ENCODE measurements around the gene KDELR1. TPM values are rescaled to one million over a fixed set of nuclear protein-coding genes. Genes with fewer than 3 reads are reported as not detected.

Gene KDELR1
- total and polyA plus RNA-seq, 5 donors = 82.3 to 101 (median 84.2) TPM

DNA sequence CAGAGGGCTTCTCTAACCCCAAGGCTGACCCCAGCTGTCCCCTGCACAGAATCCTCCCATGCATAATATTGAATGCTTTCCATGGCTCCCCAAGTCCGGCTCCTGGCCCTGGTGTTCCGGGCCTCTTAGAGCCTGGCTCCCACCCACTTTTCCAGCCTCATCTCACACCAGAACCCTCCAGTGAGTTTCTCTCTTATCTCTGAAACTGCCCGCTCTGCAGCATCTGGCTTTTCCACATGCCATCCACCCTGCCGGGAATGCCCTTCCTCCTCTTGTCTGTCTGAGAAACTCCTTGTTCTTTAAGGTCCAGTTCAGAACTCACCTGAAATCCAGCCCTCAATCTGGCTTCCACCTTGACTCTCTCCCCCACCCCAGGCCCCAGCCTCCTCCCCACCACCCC is 20.4 kb downstream of the KDELR1 start:
- Histone ChIP-seq H3K4me1 (ENCODE audit: control insufficient read depth, insufficient read depth, low read length) (no peaks in the 10 kb centered on the region), H3K27ac (ENCODE audit: low read length) (no peak overlapping the region), H3K27me3 (ENCODE audit: control insufficient read depth, insufficient read depth) (no peaks in the 10 kb centered on the region), H3K4me3 (ENCODE audit: low read length) (no peak overlapping the region), H3K9me3 (ENCODE audit: control insufficient read depth, low read length) (no peaks in the 10 kb centered on the region)
- ATAC-seq (no peak), DNase-seq (no peak)
- intact Hi-C loops (cut with DNase I) = no loop called here
- WGBS = 53% methylated on average over 4 of the region's 4 CpGs

DNA sequence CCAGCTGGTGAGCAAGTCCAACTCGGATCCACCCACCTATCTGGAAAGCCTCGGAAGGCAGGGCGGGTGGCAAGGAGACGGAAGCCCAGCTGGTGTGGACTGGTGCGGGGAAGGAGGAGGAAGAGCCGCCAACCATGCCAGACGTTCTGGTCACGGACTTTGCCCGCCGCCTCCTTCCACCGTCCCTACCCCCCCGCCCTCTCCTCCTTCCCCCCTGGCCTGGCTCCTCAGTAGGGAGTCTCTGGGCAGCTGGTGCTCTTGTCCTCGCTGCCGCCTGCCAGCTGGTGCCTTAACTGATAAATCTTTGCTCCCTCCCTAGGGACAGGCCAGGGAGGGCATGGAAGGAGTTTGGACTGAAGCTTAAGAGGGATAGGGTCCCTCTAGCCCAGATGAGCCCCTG is 22.4 kb downstream of the KDELR1 start:
- DNase-seq (no peak), ATAC-seq (no peak)
- 77% methylated on average over 14 of the region's 14 CpGs for WGBS
- H3K27ac ChIP-seq (ENCODE audit: low read length) = no peak overlapping the region
- intact Hi-C loops (cut with DNase I) = no loop called here
- no peak overlapping the region for H3K4me3 ChIP-seq (ENCODE audit: low read length)
- no peaks in the 10 kb centered on the region for H3K27me3 ChIP-seq (ENCODE audit: control insufficient read depth, insufficient read depth)
- no peaks in the 10 kb centered on the region for H3K4me1 ChIP-seq (ENCODE audit: control insufficient read depth, insufficient read depth, low read length)
- no peaks in the 10 kb centered on the region for H3K9me3 ChIP-seq (ENCODE audit: control insufficient read depth, low read length)

DNA sequence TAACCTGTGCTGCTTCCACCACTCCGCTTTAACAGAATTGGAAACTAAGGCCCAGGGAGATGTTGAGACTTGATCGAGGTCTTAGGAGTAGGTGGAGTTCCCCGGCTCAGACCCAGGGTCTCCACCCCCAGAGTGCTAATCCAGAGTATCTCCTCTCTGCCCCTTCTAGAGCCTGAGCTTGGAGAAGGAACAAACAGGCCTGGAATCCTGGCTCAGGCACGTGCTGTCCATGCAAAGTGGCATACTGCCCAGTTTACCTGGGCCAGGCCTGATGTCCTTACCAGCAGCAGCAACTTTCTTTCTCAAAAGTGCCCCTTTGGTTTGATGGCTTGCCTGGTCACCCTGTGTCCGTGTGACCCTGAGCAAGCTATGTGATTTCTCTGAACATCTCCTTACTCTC is 23.5 kb downstream of the KDELR1 start:
- Histone ChIP-seq H3K27me3 (ENCODE audit: control insufficient read depth, insufficient read depth) (no peaks in the 10 kb centered on the region), H3K4me1 (ENCODE audit: control insufficient read depth, insufficient read depth, low read length) (no peaks in the 10 kb centered on the region), H3K27ac (ENCODE audit: low read length) (no peak overlapping the region), H3K4me3 (ENCODE audit: low read length) (no peak overlapping the region), H3K9me3 (ENCODE audit: control insufficient read depth, low read length) (no peaks in the 10 kb centered on the region)
- no peak for DNase-seq
- WGBS = 63% methylated on average over 5 of the region's 5 CpGs
- intact Hi-C loops (cut with DNase I) = no loop called here
- no peak for ATAC-seq

- no peak for ATAC-seq
- no peak overlapping the region for H3K4me3 ChIP-seq (ENCODE audit: low read length)
- WGBS = 92% methylated on average over 11 of the region's 11 CpGs
- intact Hi-C loops (cut with DNase I) = no loop called here
- H3K27ac ChIP-seq (ENCODE audit: low read length) = no peak overlapping the region
- no peaks in the 10 kb centered on the region for H3K27me3 ChIP-seq (ENCODE audit: control insufficient read depth, insufficient read depth)
- H3K9me3 ChIP-seq (ENCODE audit: control insufficient read depth, low read length) = no peaks in the 10 kb centered on the region
- H3K4me1 ChIP-seq (ENCODE audit: control insufficient read depth, insufficient read depth, low read length) = no peaks in the 10 kb centered on the region
- no peak for DNase-seq
Observed at GRCh38 chr19:48365602-48366001, 25.7 kb downstream of the KDELR1 start.

DNA sequence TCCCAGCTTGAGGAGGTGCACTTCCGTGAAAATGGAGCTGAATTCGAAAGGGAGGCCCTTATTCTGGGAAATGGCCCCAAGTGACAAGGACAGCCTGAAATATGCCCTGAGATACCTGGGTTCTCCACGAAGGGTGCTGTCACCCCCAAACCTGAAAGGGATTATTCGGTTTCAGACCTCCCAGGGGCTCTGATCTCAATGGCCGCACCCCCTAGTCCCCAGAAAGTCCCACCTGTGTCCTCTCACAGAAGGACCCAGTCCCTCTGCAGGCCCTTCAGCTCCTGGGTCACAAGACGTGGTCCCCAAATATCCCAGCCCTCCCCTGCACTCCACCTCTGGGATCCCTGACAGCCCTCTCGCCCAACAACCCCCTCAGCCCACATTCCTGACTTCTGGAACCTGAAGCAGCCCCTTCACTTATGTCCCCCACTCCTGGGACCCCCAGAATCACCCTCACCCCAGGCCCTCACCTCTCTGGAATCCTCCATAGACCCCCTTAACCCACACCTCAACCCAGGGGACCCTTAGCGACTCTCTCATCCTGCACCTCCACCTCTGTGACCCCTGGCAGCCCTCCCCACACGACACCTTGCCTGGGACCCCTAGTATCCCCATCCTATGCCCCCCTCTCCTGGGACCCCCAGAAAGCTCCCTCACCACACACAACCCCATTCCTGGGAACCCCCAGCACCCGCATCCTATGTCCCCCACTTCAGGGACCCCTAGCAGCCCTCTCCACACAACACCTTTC is 26.6 kb downstream of the KDELR1 start:
- 68% methylated on average over 10 of the region's 10 CpGs for WGBS
- Histone ChIP-seq H3K9me3 (ENCODE audit: control insufficient read depth, low read length) (no peaks in the 10 kb centered on the region), H3K27ac (ENCODE audit: low read length) (no peak overlapping the region), H3K4me1 (ENCODE audit: control insufficient read depth, insufficient read depth, low read length) (no peaks in the 10 kb centered on the region), H3K27me3 (ENCODE audit: control insufficient read depth, insufficient read depth) (no peaks in the 10 kb centered on the region), H3K4me3 (ENCODE audit: low read length) (no peak overlapping the region)
- ATAC-seq = no peak
- intact Hi-C loops (cut with DNase I) = no loop called here
- no peak for DNase-seq

GRCh38 chr19:48363810-48364597 is 27.3 kb downstream of the KDELR1 start, which contains the start of the genes SYNGR4 and TMEM143:
Gene SYNGR4, plus strand, starts transcription at chr19:48364367. Its CDS starts 1,476 bp downstream, at chr19:48365843.
Gene TMEM143, minus strand, starts transcription at chr19:48363940. Its CDS starts 20 bp downstream, at chr19:48363920.
- Histone ChIP-seq H3K27ac (ENCODE audit: low read length) (peak within 1 kb of the TSS; percentile 92), H3K4me3 (ENCODE audit: low read length) (peak within 1 kb of the TSS; percentile 65), H3K4me1 (ENCODE audit: control insufficient read depth, insufficient read depth, low read length) (no peaks in the 10 kb centered on the region), H3K27me3 (ENCODE audit: control insufficient read depth, insufficient read depth) (no peaks in the 10 kb centered on the region), H3K9me3 (ENCODE audit: control insufficient read depth, low read length) (no peaks in the 10 kb centered on the region)
- ATAC-seq (peak; percentile 96 to 97), DNase-seq (peak; percentile 99 to 100 (median 100))
- intact Hi-C loops (cut with DNase I) = no loop called here
- under 1% methylated on average over 59 of the region's 59 CpGs for WGBS

- H3K4me1 ChIP-seq (ENCODE audit: control insufficient read depth, insufficient read depth, low read length) = no peaks in the 10 kb centered on the region
- peak in 1 of 3 donors; percentile 87 for DNase-seq
- peak overlapping the region; percentile 65 for H3K4me3 ChIP-seq (ENCODE audit: low read length)
- 1% methylated on average over 10 of the region's 10 CpGs for WGBS
- no peaks in the 10 kb centered on the region for H3K27me3 ChIP-seq (ENCODE audit: control insufficient read depth, insufficient read depth)
- no peaks in the 10 kb centered on the region for H3K9me3 ChIP-seq (ENCODE audit: control insufficient read depth, low read length)
- peak overlapping the region; percentile 92 for H3K27ac ChIP-seq (ENCODE audit: low read length)
- ATAC-seq = peak; percentile 14 to 36
- intact Hi-C loops (cut with DNase I) = no loop called here
Observed at GRCh38 chr19:48363500-48363809, 27.9 kb downstream of the KDELR1 start.

DNA sequence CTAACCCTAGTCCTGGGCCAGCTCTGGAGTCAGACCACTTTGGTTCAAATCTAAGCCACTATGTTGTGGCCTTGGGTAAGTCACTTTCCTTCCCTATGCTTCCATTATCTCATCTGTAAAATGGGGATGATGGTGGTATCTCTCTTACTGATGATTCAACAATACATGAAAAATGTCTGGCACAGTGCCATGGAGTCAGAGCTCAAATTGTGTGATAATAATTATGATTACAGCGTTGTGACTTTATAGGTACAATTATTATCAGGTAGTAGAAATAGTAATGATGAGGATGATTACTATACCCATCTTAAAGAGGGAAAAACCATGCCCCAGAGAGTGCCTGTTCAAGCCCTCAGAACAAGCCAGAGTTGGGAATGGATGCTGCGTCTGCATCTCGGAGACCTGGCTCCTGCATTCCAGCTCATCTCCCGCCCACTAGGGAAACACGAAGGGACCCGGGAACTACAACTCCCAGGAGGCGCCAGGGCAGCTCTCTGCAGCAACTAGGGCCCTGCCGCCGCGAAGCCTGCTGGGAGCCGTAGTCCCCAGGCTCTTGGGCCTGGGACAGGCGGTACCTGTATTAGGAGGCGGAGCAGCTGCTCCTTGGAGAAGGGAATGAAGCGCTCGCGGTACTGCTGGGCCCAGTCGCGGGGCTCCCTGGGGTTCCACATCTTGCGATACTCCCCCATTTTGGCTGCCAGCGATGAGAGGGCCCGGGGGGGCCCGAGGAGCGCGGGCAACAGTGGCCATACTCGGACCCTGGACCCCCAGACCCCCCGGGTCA is 28.4 kb downstream of the KDELR1 start:
- intact Hi-C loops (cut with DNase I) = no loop called here
- peak overlapping the region; percentile 92 for H3K27ac ChIP-seq (ENCODE audit: low read length)
- no peaks in the 10 kb centered on the region for H3K9me3 ChIP-seq (ENCODE audit: control insufficient read depth, low read length)
- 4% methylated on average over 26 of the region's 26 CpGs for WGBS
- H3K4me3 ChIP-seq (ENCODE audit: low read length) = peak overlapping the region; percentile 65
- H3K27me3 ChIP-seq (ENCODE audit: control insufficient read depth, insufficient read depth) = no peaks in the 10 kb centered on the region
- ATAC-seq (peak; percentile 94), DNase-seq (peak; percentile 96 to 99 (median 98))
- H3K4me1 ChIP-seq (ENCODE audit: control insufficient read depth, insufficient read depth, low read length) = no peaks in the 10 kb centered on the region

GRCh38 chr19:48361912-48362311 is 29.4 kb downstream of the KDELR1 start:
- Histone ChIP-seq H3K4me1 (ENCODE audit: control insufficient read depth, insufficient read depth, low read length) (no peaks in the 10 kb centered on the region), H3K27me3 (ENCODE audit: control insufficient read depth, insufficient read depth) (no peaks in the 10 kb centered on the region), H3K27ac (ENCODE audit: low read length) (no peak overlapping the region), H3K9me3 (ENCODE audit: control insufficient read depth, low read length) (no peaks in the 10 kb centered on the region), H3K4me3 (ENCODE audit: low read length) (no peak overlapping the region)
- no peak for ATAC-seq
- WGBS = 93% methylated on average over 3 of the region's 3 CpGs
- intact Hi-C loops (cut with DNase I) = no loop called here
- DNase-seq = no peak

- intact Hi-C loops (cut with DNase I) = no loop called here
- DNase-seq (no peak), ATAC-seq (no peak)
- Histone ChIP-seq H3K27me3 (ENCODE audit: control insufficient read depth, insufficient read depth) (no peaks in the 10 kb centered on the region), H3K9me3 (ENCODE audit: control insufficient read depth, low read length) (no peaks in the 10 kb centered on the region), H3K4me3 (ENCODE audit: low read length) (no peak overlapping the region), H3K4me1 (ENCODE audit: control insufficient read depth, insufficient read depth, low read length) (no peaks in the 10 kb centered on the region), H3K27ac (ENCODE audit: low read length) (no peak overlapping the region)
- 98% methylated on average over 5 of the region's 5 CpGs for WGBS
Observed at GRCh38 chr19:48359123-48359522, 32.2 kb downstream of the KDELR1 start.
